Measurements from ENCODE around the gene ANO1. TPM values are rescaled to one million over a fixed set of nuclear protein-coding genes. Genes with fewer than 3 reads are reported as not detected.

Gene ANO1
- total RNA-seq, 4 donors from 2014 or later, result 6.8 to 72.6 (median 36.2) TPM

DNA sequence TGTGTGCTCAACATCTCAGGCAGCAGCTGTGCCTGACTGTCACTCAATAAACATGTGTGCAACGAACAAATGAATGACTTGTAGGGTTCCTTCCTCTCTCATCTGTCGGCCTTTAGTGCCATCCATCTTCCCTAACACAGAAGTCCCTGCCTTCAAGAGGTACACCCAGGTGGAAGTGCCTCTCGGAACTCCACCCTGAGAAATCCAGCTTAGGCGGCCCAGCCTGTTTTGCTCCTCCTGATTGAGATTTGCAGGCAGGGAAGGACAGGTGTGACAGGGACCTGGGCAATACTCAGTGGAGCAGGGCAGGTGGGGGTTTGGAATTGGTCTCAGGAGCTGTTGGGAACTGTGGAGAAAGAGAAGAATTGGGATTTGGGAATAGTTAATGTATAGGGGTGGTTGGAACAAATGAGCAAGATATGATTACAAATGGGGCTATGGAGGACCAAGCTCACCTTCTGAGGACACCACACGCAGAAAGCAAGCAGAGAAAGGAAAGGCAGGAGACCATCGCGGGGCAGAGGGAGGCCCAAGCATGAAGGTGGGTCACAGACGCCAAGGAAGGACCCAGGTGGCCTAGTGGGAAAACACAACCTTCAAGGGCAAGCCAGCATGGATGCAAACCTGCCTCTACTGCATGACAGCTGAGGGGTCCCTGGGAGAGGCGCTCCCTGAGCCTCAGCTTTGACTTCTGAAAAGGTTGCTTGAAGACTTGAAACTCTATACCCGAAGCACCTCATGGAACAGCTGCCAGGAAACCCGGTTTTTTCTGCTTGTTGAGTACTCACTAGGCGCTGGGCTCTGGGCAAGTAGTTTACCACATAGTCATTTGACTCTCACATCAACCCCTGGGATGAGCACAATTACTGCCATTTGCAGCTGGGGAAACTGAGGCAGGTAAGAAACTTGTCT, 40.9 kb upstream of the ANO1 start:
- intact Hi-C loops (cut with DNase I; ENCODE audit: low total_unique reads), result no loop called here
- no peaks in the 10 kb centered on the region for H3K27me3 ChIP-seq
- H3K4me3 ChIP-seq, result no peak overlapping the region
- H3K9me3 ChIP-seq, result no peaks in the 10 kb centered on the region
- DNase-seq, result no peak
- no peaks in the 10 kb centered on the region for H3K36me3 ChIP-seq
- H3K27ac ChIP-seq, result no peak overlapping the region
- no peak for TF ChIP-seq POLR2A (IDR thresholded peaks at IDR 0.05)
- TF ChIP-seq, protein P1, sequence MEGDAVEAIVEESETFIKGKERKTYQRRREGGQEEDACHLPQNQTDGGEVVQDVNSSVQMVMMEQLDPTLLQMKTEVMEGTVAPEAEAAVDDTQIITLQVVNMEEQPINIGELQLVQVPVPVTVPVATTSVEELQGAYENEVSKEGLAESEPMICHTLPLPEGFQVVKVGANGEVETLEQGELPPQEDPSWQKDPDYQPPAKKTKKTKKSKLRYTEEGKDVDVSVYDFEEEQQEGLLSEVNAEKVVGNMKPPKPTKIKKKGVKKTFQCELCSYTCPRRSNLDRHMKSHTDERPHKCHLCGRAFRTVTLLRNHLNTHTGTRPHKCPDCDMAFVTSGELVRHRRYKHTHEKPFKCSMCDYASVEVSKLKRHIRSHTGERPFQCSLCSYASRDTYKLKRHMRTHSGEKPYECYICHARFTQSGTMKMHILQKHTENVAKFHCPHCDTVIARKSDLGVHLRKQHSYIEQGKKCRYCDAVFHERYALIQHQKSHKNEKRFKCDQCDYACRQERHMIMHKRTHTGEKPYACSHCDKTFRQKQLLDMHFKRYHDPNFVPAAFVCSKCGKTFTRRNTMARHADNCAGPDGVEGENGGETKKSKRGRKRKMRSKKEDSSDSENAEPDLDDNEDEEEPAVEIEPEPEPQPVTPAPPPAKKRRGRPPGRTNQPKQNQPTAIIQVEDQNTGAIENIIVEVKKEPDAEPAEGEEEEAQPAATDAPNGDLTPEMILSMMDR (IDR thresholded peaks at IDR 0.05), result no peak
- no peaks in the 10 kb centered on the region for H3K4me1 ChIP-seq

DNA sequence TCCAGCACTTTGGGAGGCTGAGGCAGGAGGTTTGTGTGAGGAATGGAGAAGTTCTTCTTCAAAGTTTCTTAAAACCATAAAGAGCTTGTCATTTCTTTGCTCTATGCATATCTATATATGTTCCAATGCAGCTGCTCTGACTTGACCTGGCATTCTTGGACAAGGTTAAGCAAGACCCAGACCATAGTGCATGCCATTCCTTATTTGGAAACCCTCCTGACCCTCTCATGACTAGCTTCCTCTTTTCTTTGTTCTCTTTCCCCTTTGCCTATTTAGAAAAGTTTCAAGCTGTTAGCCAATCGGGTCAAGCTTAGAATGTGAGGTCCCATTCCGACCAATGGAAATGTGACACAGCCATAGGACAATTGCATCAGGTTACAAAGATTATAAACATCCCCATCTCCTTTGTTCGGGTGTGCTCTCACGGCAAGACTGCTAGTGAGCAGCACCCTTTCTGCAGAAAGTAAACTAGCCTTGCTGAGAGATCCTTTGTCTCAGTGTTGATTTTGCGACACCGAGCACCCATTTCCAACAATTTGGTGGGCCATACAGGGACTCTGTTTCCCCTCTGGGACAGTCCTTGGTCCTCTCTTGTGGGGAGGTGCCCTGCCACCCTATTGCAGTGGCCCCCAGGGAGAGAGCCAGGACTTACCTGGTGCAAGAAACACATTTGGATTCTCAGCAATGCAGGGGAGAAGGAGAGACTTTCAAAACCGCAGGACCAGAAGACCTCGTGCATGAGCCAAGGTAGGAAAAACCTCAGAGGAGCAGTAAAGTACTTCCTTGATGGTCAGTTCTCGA, 39.9 kb upstream of the ANO1 start:
- TF ChIP-seq, protein P1 (IDR thresholded peaks at IDR 0.05), result no peak
- no peak for TF ChIP-seq POLR2A (IDR thresholded peaks at IDR 0.05)
- intact Hi-C loops (cut with DNase I; ENCODE audit: low total_unique reads), result no loop called here

DNA sequence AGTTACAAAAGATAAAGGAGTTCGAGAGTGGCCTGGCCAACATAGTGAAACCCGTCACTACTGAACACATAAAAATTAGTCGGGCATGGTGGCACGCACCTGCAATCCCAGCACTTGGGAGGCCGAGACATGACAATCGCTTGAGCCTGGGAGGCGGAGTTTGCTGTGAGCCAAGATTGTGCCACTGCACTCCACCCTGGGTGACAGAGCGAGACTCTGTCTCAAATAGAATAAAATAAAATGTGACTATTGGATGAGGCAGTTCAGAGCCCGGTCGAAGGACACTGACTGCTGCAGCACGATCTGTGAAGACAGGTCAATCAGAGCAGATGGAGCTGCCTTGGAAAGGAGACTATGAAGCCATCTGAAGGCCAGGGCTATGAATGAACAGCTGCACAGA, 37.7 kb upstream of the ANO1 start:
- Histone ChIP-seq H3K27me3 (no peaks in the 10 kb centered on the region), H3K4me1 (no peaks in the 10 kb centered on the region), H3K27ac (no peak overlapping the region), H3K9me3 (peaks cover 0 to 2% of the 10 kb centered on the region in 2 donors), H3K4me3 (no peak overlapping the region), H3K36me3 (no peaks in the 10 kb centered on the region)
- no peak for TF ChIP-seq POLR2A (IDR thresholded peaks at IDR 0.05)
- TF ChIP-seq, protein P1 (IDR thresholded peaks at IDR 0.05), result no peak
- no peak for DNase-seq
- intact Hi-C loops (cut with DNase I; ENCODE audit: low total_unique reads), result no loop called here

More for the DNA sequence above, 39.9 kb upstream of the ANO1 start:
- Histone ChIP-seq H3K36me3 (no peaks in the 10 kb centered on the region), H3K27me3 (no peaks in the 10 kb centered on the region), H3K4me1 (no peaks in the 10 kb centered on the region), H3K27ac (no peak overlapping the region), H3K4me3 (no peak overlapping the region), H3K9me3 (no peaks in the 10 kb centered on the region)
- DNase-seq, result no peak

DNA sequence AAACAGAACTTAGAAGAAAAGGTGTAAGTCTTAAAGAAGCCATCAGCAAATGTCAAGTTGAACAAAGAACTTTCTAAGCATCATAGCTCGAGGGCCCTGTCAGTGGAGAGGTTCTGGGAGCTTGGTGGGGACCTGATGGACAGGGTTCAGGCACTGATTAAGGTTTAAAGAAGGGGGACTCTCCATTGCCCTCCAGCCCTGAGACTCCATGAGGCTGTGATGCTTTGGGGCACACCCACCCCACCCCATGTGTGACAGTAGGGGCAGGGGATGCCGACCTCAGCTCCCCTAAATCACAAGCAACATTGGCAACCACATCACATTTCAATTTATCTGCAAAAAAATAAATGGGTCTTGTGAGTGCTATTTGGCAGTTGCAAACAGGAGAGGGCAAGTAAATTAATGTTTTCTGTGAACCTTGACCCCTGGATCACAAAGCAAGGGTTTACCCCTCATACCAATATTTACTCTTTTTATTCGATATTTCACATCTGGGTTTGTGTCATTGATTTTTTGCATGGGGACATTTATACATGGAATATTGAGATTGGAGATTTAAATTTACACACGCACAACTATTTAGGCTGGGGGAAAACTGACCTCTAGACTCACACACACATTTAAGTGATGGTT, 37.1 kb upstream of the ANO1 start:
- intact Hi-C loops (cut with DNase I; ENCODE audit: low total_unique reads), result no loop called here
- Histone ChIP-seq H3K4me1 (no peaks in the 10 kb centered on the region), H3K27ac (no peak overlapping the region), H3K4me3 (no peak overlapping the region), H3K36me3 (no peaks in the 10 kb centered on the region), H3K9me3 (peaks cover 0 to 2% of the 10 kb centered on the region in 2 donors), H3K27me3 (no peaks in the 10 kb centered on the region)
- DNase-seq, result no peak
- TF ChIP-seq, protein P1 (IDR thresholded peaks at IDR 0.05), result no peak
- no peak for TF ChIP-seq POLR2A (IDR thresholded peaks at IDR 0.05)

Measured in uterus (tissue), 4 donors.